GM23248 (cell line): Measurements from ENCODE around the gene CPTP.

Experiments used
- EZH2 ChIP-seq: fragments of 200-600 bp; sonication (generic); IDR thresholded peaks from 2 replicates; pipeline ENCODE4 v1.6.1; 2018; ENCODE audit warnings: antibody characterized with exemption, mild to moderate bottlenecking; ENCODE audit not compliant: insufficient read depth, poor library complexity, severe bottlenecking
- EZH2phosphoT487 ChIP-seq: fragments of 200-600 bp; sonication (generic); IDR thresholded peaks from 2 replicates; pipeline ENCODE4 v1.6.1; 2018; ENCODE audit warnings: antibody characterized with exemption, moderate library complexity, mild to moderate bottlenecking, low read depth; ENCODE audit not compliant: insufficient read depth

DNA sequence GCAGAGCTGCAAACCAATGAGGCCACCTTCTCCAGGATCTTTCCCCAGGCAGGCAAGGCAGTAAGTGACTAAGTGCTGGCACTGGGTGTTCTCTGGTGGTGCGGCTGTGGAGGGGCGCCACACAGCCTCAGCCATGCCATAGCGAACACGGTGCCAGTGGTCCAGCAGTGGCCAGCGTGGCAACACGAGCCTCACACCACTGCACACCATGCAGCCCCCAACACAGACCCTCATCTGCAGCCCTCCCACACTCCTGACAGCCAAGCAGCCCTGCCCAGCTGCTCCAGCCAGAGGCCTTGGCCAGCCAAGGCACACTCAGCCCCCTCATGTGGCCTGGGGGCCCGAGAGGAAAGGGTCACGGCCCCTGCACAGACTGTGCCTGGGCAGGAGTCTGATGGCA, 3.1 kb upstream of the CPTP start:
- TF ChIP-seq EZH2phosphoT487 = no peak
- TF ChIP-seq EZH2 = no peak
